GM12874 (cell line): ENCODE results near the gene PHOSPHO1.

Source experiments
- TF ChIP-seq, protein P1 (sequence below): IDR thresholded peaks from 2 replicates; pipeline ENCODE4 v1.5.1; 2011; ENCODE audit warnings: low read depth, mild to moderate bottlenecking, control low read depth, low read length, moderate library complexity; ENCODE audit not compliant: insufficient read depth

PHOSPHO1 gene

DNA sequence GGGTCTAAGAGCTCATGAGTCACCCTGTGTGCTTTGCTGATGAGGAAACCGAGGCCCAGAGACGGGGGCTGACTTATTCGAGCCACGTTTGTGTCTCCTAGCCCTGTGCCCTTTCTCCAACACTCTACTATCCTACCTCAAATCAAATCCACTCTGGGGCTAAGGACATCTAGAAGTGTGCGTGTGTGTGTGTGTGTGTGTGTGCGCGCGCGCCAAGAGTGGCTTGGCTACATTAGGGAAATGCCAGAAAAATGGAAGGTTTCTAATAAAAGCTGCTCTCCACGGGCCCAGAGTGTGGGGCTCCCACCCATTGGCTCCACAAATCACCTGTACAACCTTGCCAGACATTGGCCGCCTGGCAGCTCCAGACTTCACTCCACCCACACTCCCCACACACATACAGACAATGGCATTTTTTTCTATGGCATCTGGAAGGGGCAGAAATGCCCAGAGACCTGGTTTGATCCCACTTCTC is 30.3 kb upstream of the PHOSPHO1 start:
- TF ChIP-seq, protein P1, sequence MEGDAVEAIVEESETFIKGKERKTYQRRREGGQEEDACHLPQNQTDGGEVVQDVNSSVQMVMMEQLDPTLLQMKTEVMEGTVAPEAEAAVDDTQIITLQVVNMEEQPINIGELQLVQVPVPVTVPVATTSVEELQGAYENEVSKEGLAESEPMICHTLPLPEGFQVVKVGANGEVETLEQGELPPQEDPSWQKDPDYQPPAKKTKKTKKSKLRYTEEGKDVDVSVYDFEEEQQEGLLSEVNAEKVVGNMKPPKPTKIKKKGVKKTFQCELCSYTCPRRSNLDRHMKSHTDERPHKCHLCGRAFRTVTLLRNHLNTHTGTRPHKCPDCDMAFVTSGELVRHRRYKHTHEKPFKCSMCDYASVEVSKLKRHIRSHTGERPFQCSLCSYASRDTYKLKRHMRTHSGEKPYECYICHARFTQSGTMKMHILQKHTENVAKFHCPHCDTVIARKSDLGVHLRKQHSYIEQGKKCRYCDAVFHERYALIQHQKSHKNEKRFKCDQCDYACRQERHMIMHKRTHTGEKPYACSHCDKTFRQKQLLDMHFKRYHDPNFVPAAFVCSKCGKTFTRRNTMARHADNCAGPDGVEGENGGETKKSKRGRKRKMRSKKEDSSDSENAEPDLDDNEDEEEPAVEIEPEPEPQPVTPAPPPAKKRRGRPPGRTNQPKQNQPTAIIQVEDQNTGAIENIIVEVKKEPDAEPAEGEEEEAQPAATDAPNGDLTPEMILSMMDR = no peak

DNA sequence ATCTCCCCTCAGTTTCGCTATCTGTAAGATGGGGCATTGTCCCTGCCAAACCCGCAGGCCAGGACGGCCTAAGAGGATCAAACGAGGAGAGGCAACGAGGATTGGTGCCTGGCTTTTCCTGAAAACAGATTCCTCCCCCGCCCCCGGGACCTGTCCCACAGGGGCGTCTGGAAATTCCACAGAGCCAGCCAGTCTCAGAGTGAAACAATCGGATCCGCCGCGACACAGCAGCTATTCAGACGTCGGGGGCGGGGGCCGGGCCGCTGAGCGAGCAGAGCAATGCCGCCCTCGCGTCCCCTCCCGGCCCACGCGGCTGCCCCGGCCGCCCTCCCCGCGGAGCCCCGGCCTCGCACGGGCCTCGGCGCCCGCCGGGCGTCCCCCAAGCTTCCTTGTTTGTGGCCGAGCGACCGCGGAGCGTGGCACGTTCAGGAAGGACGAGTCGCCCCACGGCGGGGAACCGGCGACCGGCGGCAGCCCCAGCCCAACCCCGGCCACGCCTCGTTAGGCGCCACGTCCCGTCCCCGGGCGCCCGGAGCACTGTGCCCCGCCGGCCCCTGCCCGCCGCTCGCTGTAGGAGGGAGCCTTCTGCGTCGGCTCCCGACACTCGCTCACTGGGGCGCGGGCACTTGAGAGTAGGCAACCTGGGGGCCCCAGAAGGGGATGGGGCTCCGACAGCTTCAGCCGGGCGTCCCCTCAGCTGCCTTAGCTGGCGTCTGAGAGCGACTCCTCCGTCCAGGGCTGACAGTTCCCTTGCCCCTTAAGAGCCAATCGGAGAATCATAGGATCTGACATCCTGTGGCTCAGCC is 29.6 kb upstream of the PHOSPHO1 start:
- TF ChIP-seq, protein P1 = no peak

DNA sequence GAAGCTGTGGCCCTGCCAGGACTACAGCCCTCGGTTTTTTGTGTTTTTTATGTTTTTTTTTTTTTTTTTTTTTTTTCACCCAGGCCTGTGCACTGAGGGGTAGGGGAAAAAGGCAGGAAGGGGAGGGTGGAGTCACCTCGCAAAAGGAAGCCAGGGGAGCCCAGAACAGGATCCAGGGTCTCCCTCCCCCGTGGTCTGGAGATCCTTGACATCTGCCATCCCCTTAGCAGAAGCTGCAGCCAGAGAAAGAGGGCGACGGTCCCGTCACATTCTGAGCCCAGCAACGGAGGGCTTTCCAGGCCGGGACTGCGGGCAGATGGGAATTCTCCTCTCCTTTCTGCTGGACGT is 29.1 kb upstream of the PHOSPHO1 start:
- TF ChIP-seq, protein P1 = no peak

DNA sequence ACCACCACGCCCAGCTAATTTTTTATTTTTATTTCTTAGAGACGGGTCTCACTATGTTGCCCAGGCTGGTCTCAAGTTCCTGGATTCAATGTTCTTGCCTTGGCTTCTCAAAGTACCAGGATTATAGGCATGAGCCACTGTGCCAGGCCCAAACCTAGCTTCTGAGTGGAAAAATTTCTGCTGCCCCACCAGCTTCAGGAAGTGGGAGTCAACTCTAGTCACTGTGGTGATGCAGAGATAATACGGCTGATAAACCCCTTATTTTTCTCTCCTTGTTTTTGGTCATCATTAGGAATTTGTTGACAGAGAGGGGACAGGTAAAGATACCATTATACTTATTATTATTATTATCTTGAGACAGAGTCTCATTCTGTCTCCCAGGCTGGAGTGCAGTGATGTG is 27.8 kb upstream of the PHOSPHO1 start:
- TF ChIP-seq, protein P1 = no peak

DNA sequence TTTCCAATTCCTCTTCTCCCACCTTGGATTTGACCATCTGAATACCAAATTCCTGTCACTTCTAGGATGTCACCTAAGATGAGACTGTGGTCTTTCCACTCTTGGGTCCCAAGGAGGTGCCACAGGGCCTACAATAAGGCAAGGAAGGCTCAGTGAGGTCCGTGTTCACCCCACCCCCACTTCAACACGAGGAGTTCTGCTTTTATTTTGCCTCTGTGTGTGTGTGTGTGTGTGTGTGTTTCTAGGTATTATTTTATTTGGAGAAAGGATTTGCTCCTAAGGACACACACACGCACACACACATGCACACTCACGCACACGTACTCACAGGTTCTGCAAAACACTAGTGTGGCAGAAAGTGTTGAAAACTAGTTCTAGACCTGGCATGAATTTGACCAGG is 24.5 kb upstream of the PHOSPHO1 start:
- TF ChIP-seq, protein P1 = no peak

DNA sequence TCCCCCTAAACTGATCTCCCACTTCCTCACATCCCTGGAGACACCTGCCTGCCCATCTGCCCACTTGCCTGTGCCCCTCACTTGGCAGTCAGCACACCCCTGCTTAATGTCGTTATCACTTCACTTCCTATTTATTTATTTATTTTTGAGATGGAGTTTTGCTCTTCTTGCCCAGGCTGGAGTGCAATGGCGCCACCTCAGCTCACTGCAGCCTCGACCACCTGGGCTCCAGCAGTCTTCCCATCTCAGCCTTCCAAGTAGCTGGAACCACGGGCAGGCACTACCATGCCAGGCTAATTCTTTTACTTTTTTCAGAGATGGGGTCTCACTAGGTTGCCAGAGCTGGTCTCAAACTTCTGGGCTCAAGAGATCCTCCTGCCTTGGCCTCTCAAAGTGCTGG is 23.5 kb upstream of the PHOSPHO1 start:
- TF ChIP-seq, protein P1 = no peak

DNA sequence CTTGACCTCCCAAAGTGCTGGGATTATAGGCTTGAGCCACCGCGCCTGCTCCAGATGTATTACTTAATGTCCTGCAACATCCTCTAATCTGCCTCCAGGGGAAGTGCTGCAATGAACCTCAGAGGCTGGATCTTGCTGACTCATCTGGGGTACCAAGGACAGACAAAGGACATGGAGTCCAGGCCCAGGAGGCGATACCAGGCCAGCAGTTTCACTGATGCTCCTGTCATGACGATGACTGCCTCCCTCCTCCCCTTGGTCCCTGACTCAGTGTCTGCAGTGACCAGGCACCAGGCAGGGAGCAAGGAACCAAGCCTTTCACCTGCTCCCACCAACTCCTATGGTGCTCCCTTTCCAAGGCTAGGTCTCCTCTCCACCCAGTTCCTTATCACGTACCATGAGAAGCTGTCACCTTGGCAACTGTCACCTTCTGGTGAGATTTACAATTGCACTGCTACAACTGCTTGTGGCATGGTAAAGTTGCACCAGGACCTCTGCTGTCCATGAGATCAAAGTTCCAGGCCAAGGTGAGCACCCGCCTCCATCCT is 21.6 kb upstream of the PHOSPHO1 start:
- TF ChIP-seq, protein P1 = no peak
